Caco-2 (cell line): ENCODE results near the gene ENDOG. TPM values are rescaled to one million over a fixed set of nuclear protein-coding genes. Genes with fewer than 3 reads are reported as not detected.

Experiments
- BruUV-seq: library from RNA; stranded (reverse); fragments of 400-500 nt; replicated peaks from 2 replicates; lab custom pipeline; 2021; lab: Mats Ljungman, UMichigan
- CTCF ChIA-PET: fragments of 300-600 bp; sonication (Branson Sonifier 250); formaldehyde crosslinking; loops from one replicate; lab custom pipeline; 2022; ENCODE audit warnings: antibody characterized with exemption; lab: Charles Lee
- POLR2A ChIA-PET: fragments of 300-600 bp; sonication (Branson Sonifier 250); formaldehyde crosslinking; loops from one replicate; lab custom pipeline; 2022; ENCODE audit warnings: antibody characterized with exemption; lab: Charles Lee
- DNase-seq, 2 experiments: peaks; one replicate each; pipeline versions ENCODE4 v3.0.0 to v3.0.0-alpha.2; 2020 to 2022
- H3K27me3 ChIP-seq: replicated peaks from 2 replicates; pipeline ENCODE4 v1.6.0; 2011; ENCODE audit warnings: low read length; ENCODE audit not compliant: control insufficient read depth, insufficient read depth
- H3K36me3 ChIP-seq: 2 replicates; pipeline ENCODE4 v1.5.1; 2011; ENCODE audit warnings: low read length; ENCODE audit not compliant: control insufficient read depth, insufficient read depth
- H3K4me1 ChIP-seq: fragments of 250-450 bp; sonication (Bioruptor Pico); 2 replicates; pipeline ENCODE4 v1.5.1; 2020; ENCODE audit warnings: mild to moderate bottlenecking
- H3K4me3 ChIP-seq: 2 replicates; pipeline ENCODE4 v1.5.1; 2011; ENCODE audit warnings: low read depth, mild to moderate bottlenecking, control low read depth, low read length
- H3K9me3 ChIP-seq: fragments of 250-450 bp; sonication (Bioruptor Pico); 2 replicates; pipeline ENCODE4 v1.5.1; 2020; ENCODE audit warnings: mild to moderate bottlenecking, moderate library complexity
- H3K27ac Mint-ChIP-seq: one replicate; pipeline ENCODE4 v1.8.0; 2022; ENCODE audit warnings: mixed read lengths; ENCODE audit not compliant: unreplicated experiment
- H3K27me3 Mint-ChIP-seq: one replicate; pipeline ENCODE4 v1.8.0; 2022; ENCODE audit warnings: mixed read lengths; ENCODE audit not compliant: insufficient read depth, unreplicated experiment
- H3K36me3 Mint-ChIP-seq: one replicate; pipeline ENCODE4 v1.8.0; 2022; ENCODE audit warnings: mild to moderate bottlenecking, mixed read lengths; ENCODE audit not compliant: insufficient read depth, unreplicated experiment
- H3K4me1 Mint-ChIP-seq: one replicate; pipeline ENCODE4 v1.8.0; 2022; ENCODE audit warnings: low read depth, mixed read lengths; ENCODE audit not compliant: unreplicated experiment
- H3K4me3 Mint-ChIP-seq: one replicate; pipeline ENCODE4 v1.8.0; 2022; ENCODE audit warnings: mild to moderate bottlenecking, moderate library complexity, mixed read lengths; ENCODE audit not compliant: unreplicated experiment
- H3K9me3 Mint-ChIP-seq: one replicate; pipeline ENCODE4 v1.8.0; 2022; ENCODE audit warnings: mixed read lengths; ENCODE audit not compliant: unreplicated experiment
- CTCF ChIP-seq, 2 experiments: fragments of 200-600 bp in 1 of 2; IDR thresholded peaks; 1 replicate in 1 of 2; 2 replicates in 1 of 2; pipeline versions ENCODE4 v1.5.1 to v1.8.0; 2011 to 2022; ENCODE audit warnings: antibody characterized with exemption in 1 of 2, control low read depth in 1 of 2, inconsistent platforms in 1 of 2, low read depth in 1 of 2, low read length in 1 of 2, mild to moderate bottlenecking in 1 of 2, moderate library complexity in 1 of 2; ENCODE audit not compliant: insufficient read depth in 1 of 2, severe bottlenecking in 1 of 2, unreplicated experiment in 1 of 2
- intact Hi-C: fragments of 100-400 bp; cut with micrococcal nuclease; formaldehyde crosslinking; loops from one replicate; pipeline ENCODE4 v1.10.0; 2022; ENCODE audit not compliant: unreplicated experiment
- total RNA-seq: library from RNA; stranded (reverse); gene quantifications from 2 replicates; pipeline ENCODE4 v1.2.3, GENCODE V29; 2022

The ENDOG gene
- total RNA-seq, 1 experiment from 2014 or later, result 30.0 TPM

- TF ChIP-seq CTCF (IDR thresholded peaks at IDR 0.05; ENCODE audit: insufficient read depth in 1 of 2, low read depth in 1 of 2, low read length in 1 of 2, severe bottlenecking in 1 of 2, unreplicated experiment in 1 of 2), result no peak
- Mint-ChIP-seq H3K4me3 (peak within 1 kb of the TSS; percentile 98), H3K4me1 (peaks cover 10% of the 10 kb centered on the region), H3K27ac (peak within 1 kb of the TSS; percentile 95), H3K9me3 (no peaks in the 10 kb centered on the region), H3K27me3 (no peaks in the 10 kb centered on the region), H3K36me3 (peaks cover 49% of the 10 kb centered on the region)
- Histone ChIP-seq H3K9me3 (no peaks in the 10 kb centered on the region), H3K4me3 (peak within 1 kb of the TSS; percentile 80), H3K27me3 (no peaks in the 10 kb centered on the region), H3K4me1 (no peaks in the 10 kb centered on the region; the same call in 1 of the 2 replicates), H3K36me3 (peaks cover 6% of the 10 kb centered on the region)
- intact Hi-C loops, result loop anchor here (1.0 kb wide), 1 partner anchor 9 kb away; no protein-coding TSS in a partner anchor
- TSS peak; percentile 54 for BruUV-seq
- DNase-seq, result peak; percentile 95 to 96
- CTCF ChIA-PET, result interaction anchor here (0.6 to 1.3 kb wide), 7 partner anchors 9 to 626 kb away, joined by 3 to 42 read pairs (median 3); partner anchors contain the start of genes ENDOG and SET
- POLR2A ChIA-PET, result interaction anchor here (0.5 to 1.3 kb wide), 18 partner anchors 8 to 1433 kb away, joined by 3 to 43 read pairs (median 3); partner anchors contain the start of genes ENDOG, GPR107, MIGA2 and SH3GLB2
Observed at GRCh38 chr9:128829477-128830251, 11.4 kb downstream of the ENDOG start, which contains the start of gene SPOUT1. TSS of gene SPOUT1 (minus strand) at chr9:128829794. CDS start at chr9:128829780, 14 bp downstream.

GRCh38 chr9:128833696-128834095, 15.4 kb downstream of the ENDOG start:
- H3K4me1 ChIP-seq, result peaks cover 16% of the 10 kb centered on the region
- ChIA-PET CTCF (no interaction called here), POLR2A (no interaction called here)
- Mint-ChIP-seq H3K27ac (no peak overlapping the region), H3K36me3 (peaks cover 21% of the 10 kb centered on the region), H3K4me1 (peaks cover 16% of the 10 kb centered on the region), H3K4me3 (no peak overlapping the region), H3K27me3 (no peaks in the 10 kb centered on the region), H3K9me3 (no peaks in the 10 kb centered on the region)
- DNase-seq, result no peak
- no peak for TF ChIP-seq CTCF (IDR thresholded peaks at IDR 0.05; ENCODE audit: insufficient read depth in 1 of 2, low read depth in 1 of 2, low read length in 1 of 2, severe bottlenecking in 1 of 2, unreplicated experiment in 1 of 2)
- intact Hi-C loops, result no loop called here
- no peaks in the 10 kb centered on the region; the same call in none of the 2 replicates for H3K36me3 ChIP-seq
- no peaks in the 10 kb centered on the region for H3K27me3 ChIP-seq
- no peak overlapping the region for H3K4me3 ChIP-seq
- BruUV-seq, result no TSS peak
- H3K9me3 ChIP-seq, result no peaks in the 10 kb centered on the region

GRCh38 chr9:128835246-128836210, 17.2 kb downstream of the ENDOG start:
- no peaks in the 10 kb centered on the region for H3K27me3 ChIP-seq
- no peaks in the 10 kb centered on the region; the same call in none of the 2 replicates for H3K36me3 ChIP-seq
- peaks cover 12% of the 10 kb centered on the region for H3K4me1 Mint-ChIP-seq
- no peaks in the 10 kb centered on the region for H3K9me3 Mint-ChIP-seq
- intact Hi-C loops, result no loop called here
- CTCF ChIA-PET, result no interaction called here
- no TSS peak for BruUV-seq
- H3K4me1 ChIP-seq, result peaks cover 20% of the 10 kb centered on the region
- peaks cover 12% of the 10 kb centered on the region for H3K36me3 Mint-ChIP-seq
- no peak for DNase-seq
- POLR2A ChIA-PET, result no interaction called here
- H3K4me3 Mint-ChIP-seq, result no peak overlapping the region
- no peak overlapping the region for H3K27ac Mint-ChIP-seq
- TF ChIP-seq CTCF (IDR thresholded peaks at IDR 0.05; ENCODE audit: insufficient read depth in 1 of 2, low read depth in 1 of 2, low read length in 1 of 2, severe bottlenecking in 1 of 2, unreplicated experiment in 1 of 2), result no peak
- H3K4me3 ChIP-seq, result no peak overlapping the region
- H3K9me3 ChIP-seq, result no peaks in the 10 kb centered on the region
- no peaks in the 10 kb centered on the region for H3K27me3 Mint-ChIP-seq
